PC-9 (cell line): ENCODE measurements around the gene TCAP. TPM values are rescaled to one million over a fixed set of nuclear protein-coding genes. Genes with fewer than 3 reads are reported as not detected.

Experiments used
- BruUV-seq: library from RNA; stranded (reverse); fragments of 400-500 nt; replicated peaks from 2 replicates; lab custom pipeline; 2021; lab: Mats Ljungman, UMichigan
- CTCF ChIA-PET: fragments of 300-600 bp; sonication (Branson Sonifier 250); formaldehyde crosslinking; loops from one replicate; lab custom pipeline; 2022; ENCODE audit warnings: antibody characterized with exemption; lab: Charles Lee
- POLR2A ChIA-PET: fragments of 300-600 bp; sonication (Branson Sonifier 250); formaldehyde crosslinking; loops from one replicate; lab custom pipeline; 2022; ENCODE audit warnings: antibody characterized with exemption; ENCODE audit not compliant: unreplicated experiment; lab: Charles Lee
- DNase-seq, 2 experiments: peaks; one replicate each; pipeline versions ENCODE4 v3.0.0 to v3.0.0-alpha.2; 2015 to 2022; ENCODE audit warnings: mixed read lengths in 1 of 2
- H2AFZ ChIP-seq: fragments of 200-600 bp; sonication (generic); 2 replicates; pipeline ENCODE4 v1.8.1; 2017; ENCODE audit warnings: antibody characterized with exemption
- H3F3A ChIP-seq: fragments of 200-600 bp; sonication (generic); 2 replicates; pipeline ENCODE4 v1.8.1; 2017; ENCODE audit warnings: antibody characterized with exemption, mild to moderate bottlenecking, low read depth; ENCODE audit not compliant: insufficient read depth
- H3K27ac ChIP-seq: fragments of 200-600 bp; sonication (generic); 2 replicates; pipeline ENCODE4 v1.6.1; 2016; ENCODE audit warnings: mixed run types
- H3K27me3 ChIP-seq: fragments of 200-600 bp; sonication (generic); 2 replicates; pipeline ENCODE4 v1.6.1; 2016; ENCODE audit warnings: low read depth, mixed run types; ENCODE audit not compliant: insufficient read depth
- H3K36me3 ChIP-seq: fragments of 200-600 bp; sonication (generic); 2 replicates; pipeline ENCODE4 v1.6.1; 2016; ENCODE audit warnings: low read depth, mixed run types
- H3K4me1 ChIP-seq: fragments of 200-600 bp; sonication (generic); replicated peaks from 2 replicates; pipeline ENCODE4 v1.6.1; 2016; ENCODE audit warnings: mixed run types; ENCODE audit not compliant: insufficient read depth
- H3K4me2 ChIP-seq: fragments of 200-600 bp; sonication (generic); 2 replicates; pipeline ENCODE4 v1.6.1; 2017; ENCODE audit warnings: mixed run types
- H3K4me3 ChIP-seq: fragments of 200-600 bp; sonication (generic); 2 replicates; pipeline ENCODE4 v1.6.1; 2016; ENCODE audit warnings: mixed run types
- H3K79me2 ChIP-seq: fragments of 200-600 bp; sonication (generic); 2 replicates; pipeline ENCODE4 v1.6.1; 2017; ENCODE audit warnings: low read depth, mixed run types
- H3K9me2 ChIP-seq: fragments of 200-600 bp; sonication (generic); 2 replicates; pipeline ENCODE4 v1.8.1; 2017; ENCODE audit warnings: mild to moderate bottlenecking; ENCODE audit not compliant: insufficient read depth
- H3K9me3 ChIP-seq: fragments of 200-600 bp; sonication (generic); 2 replicates; pipeline ENCODE4 v1.8.1; 2016; ENCODE audit warnings: low read depth; ENCODE audit not compliant: insufficient read depth
- H4K20me1 ChIP-seq: fragments of 200-600 bp; sonication (generic); 2 replicates; pipeline ENCODE4 v1.8.1; 2017; ENCODE audit not compliant: insufficient read depth
- EZH2 ChIP-seq: fragments of 200-600 bp; sonication (generic); IDR thresholded peaks from 2 replicates; pipeline ENCODE4 v1.8.0; 2017; ENCODE audit warnings: antibody characterized with exemption, low read depth
- intact Hi-C: fragments of 100-400 bp; cut with micrococcal nuclease; formaldehyde crosslinking; loops from one replicate; pipeline ENCODE4 v1.10.0; 2022; ENCODE audit not compliant: unreplicated experiment
- total RNA-seq: library from RNA; stranded (reverse); gene quantifications from 2 replicates; pipeline ENCODE4 v1.2.3, GENCODE V29; 2021
- TF ChIP-seq, protein P1 (sequence below): fragments of 200-600 bp; sonication (generic); conservative IDR thresholded peaks from 2 replicates; pipeline ENCODE4 v1.6.1; 2017; ENCODE audit warnings: mixed run types, antibody characterized with exemption, mild to moderate bottlenecking, moderate library complexity

The TCAP gene
- total RNA-seq, 1 experiment from 2014 or later, result 1.6 TPM

GRCh38 chr17:39665642-39666224, 584 bp downstream of the TCAP start:
- ChIA-PET POLR2A (interaction anchor here (0.5 kb wide), 1 partner anchor 86 kb away, joined by 26 read pairs; no protein-coding TSS in a partner anchor), CTCF (no interaction called here)
- H3K4me2 ChIP-seq, result no peak overlapping the region
- intact Hi-C loops, result no loop called here
- H3K9me3 ChIP-seq, result no peaks in the 10 kb centered on the region
- H3K27me3 ChIP-seq, result no peaks in the 10 kb centered on the region
- peaks cover 27% of the 10 kb centered on the region for H3F3A ChIP-seq
- H3K4me3 ChIP-seq, result no peak overlapping the region
- TF ChIP-seq, protein P1, sequence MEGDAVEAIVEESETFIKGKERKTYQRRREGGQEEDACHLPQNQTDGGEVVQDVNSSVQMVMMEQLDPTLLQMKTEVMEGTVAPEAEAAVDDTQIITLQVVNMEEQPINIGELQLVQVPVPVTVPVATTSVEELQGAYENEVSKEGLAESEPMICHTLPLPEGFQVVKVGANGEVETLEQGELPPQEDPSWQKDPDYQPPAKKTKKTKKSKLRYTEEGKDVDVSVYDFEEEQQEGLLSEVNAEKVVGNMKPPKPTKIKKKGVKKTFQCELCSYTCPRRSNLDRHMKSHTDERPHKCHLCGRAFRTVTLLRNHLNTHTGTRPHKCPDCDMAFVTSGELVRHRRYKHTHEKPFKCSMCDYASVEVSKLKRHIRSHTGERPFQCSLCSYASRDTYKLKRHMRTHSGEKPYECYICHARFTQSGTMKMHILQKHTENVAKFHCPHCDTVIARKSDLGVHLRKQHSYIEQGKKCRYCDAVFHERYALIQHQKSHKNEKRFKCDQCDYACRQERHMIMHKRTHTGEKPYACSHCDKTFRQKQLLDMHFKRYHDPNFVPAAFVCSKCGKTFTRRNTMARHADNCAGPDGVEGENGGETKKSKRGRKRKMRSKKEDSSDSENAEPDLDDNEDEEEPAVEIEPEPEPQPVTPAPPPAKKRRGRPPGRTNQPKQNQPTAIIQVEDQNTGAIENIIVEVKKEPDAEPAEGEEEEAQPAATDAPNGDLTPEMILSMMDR, result no peak
- TF ChIP-seq EZH2, result no peak
- peak in 1 of 2 experiments; percentile 16 for DNase-seq
- no peaks in the 10 kb centered on the region for H3K9me2 ChIP-seq
- no peak overlapping the region for H2AFZ ChIP-seq
- no TSS peak for BruUV-seq
- no peaks in the 10 kb centered on the region for H3K36me3 ChIP-seq
- H3K27ac ChIP-seq, result no peak overlapping the region
- H4K20me1 ChIP-seq, result no peaks in the 10 kb centered on the region
- peaks cover 35% of the 10 kb centered on the region for H3K4me1 ChIP-seq
- H3K79me2 ChIP-seq, result no peaks in the 10 kb centered on the region

- H3F3A ChIP-seq, result peaks cover 27% of the 10 kb centered on the region
- H3K27me3 ChIP-seq, result no peaks in the 10 kb centered on the region
- H2AFZ ChIP-seq, result no peak overlapping the region
- no peaks in the 10 kb centered on the region for H3K9me2 ChIP-seq
- no TSS peak for BruUV-seq
- intact Hi-C loops, result no loop called here
- H3K27ac ChIP-seq, result no peak overlapping the region
- no peak overlapping the region for H3K4me2 ChIP-seq
- H4K20me1 ChIP-seq, result no peaks in the 10 kb centered on the region
- CTCF ChIA-PET, result interaction anchor here (0.6 kb wide), 1 partner anchor 63 kb away, joined by 3 read pairs; no protein-coding TSS in a partner anchor
- peaks cover 35% of the 10 kb centered on the region for H3K4me1 ChIP-seq
- no peaks in the 10 kb centered on the region for H3K79me2 ChIP-seq
- DNase-seq, result no peak
- no peaks in the 10 kb centered on the region for H3K36me3 ChIP-seq
- POLR2A ChIA-PET, result no interaction called here
- TF ChIP-seq, protein P1, result no peak
- TF ChIP-seq EZH2, result no peak
- H3K4me3 ChIP-seq, result no peak overlapping the region
- no peaks in the 10 kb centered on the region for H3K9me3 ChIP-seq
These were observed 1.1 kb downstream of the TCAP start for GRCh38 chr17:39666231-39666600.

DNA sequence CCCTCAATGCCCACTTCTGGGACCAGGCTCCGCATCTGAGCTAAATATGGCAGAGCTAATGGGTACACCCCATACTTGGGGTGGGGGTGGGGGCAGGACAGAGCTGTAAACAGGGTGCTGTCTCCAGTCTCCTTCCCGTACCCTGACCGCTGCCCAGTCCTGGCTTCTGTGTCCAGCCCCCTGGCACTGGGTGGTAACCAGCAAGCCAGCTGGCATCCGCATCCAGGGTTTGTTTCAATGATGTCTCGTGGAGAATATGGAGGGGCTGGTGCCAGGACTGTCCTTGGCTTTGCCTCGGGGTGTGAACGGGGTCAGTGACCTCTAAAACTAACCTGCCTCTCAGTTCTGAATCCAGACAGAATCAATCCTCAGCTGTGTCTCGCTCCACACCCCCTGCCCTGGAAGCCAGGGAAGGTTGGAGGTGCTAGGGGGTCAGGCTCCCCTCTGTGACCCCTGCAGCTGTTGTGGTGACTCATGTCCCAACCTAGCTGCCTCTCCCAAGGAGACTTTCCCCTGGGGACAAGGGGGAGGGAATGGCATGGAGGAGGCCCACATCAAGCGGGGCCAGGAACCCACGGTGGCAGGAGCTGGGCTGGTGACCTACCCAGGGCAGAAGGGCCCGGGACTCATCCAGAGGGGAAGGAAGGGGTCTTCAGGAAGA, 1.6 kb downstream of the TCAP start:
- no peaks in the 10 kb centered on the region for H3K27me3 ChIP-seq

More for the DNA sequence above, 1.6 kb downstream of the TCAP start:
- no peaks in the 10 kb centered on the region for H3K36me3 ChIP-seq
- no peaks in the 10 kb centered on the region for H3K9me3 ChIP-seq
- no peaks in the 10 kb centered on the region for H3K79me2 ChIP-seq
- peak overlapping the region; percentile 22; the same call in 1 of the 2 replicates for H3K4me2 ChIP-seq
- no TSS peak for BruUV-seq
- H2AFZ ChIP-seq, result no peak overlapping the region
- peaks cover 35% of the 10 kb centered on the region for H3K4me1 ChIP-seq
- H3K27ac ChIP-seq, result no peak overlapping the region
- H3K4me3 ChIP-seq, result no peak overlapping the region
- DNase-seq, result peak in 1 of 2 experiments; percentile 22
- ChIA-PET CTCF (interaction anchor here (0.6 kb wide), 2 partner anchors 12 to 63 kb away, joined by 3 read pairs; no protein-coding TSS in a partner anchor), POLR2A (interaction anchor here (0.6 kb wide), 2 partner anchors 9 to 215 kb away, joined by 3 to 4 read pairs; no protein-coding TSS in a partner anchor)
- TF ChIP-seq EZH2, result no peak
- TF ChIP-seq, protein P1, result no peak
- H3K9me2 ChIP-seq, result no peaks in the 10 kb centered on the region
- peaks cover 23% of the 10 kb centered on the region; the same call in 1 of the 2 replicates for H3F3A ChIP-seq
- intact Hi-C loops, result no loop called here
- no peaks in the 10 kb centered on the region for H4K20me1 ChIP-seq
